ENCODE measurements around the gene SORCS2.

Gene SORCS2

GRCh38 chr4:7530932-7531639 lies 338.7 kb downstream of the SORCS2 start:
- H3K4me1 ChIP-seq (ENCODE audit: insufficient read depth, low read length), result peaks cover 14% of the 10 kb centered on the region; the same call in 1 of the 2 replicates
- H3K4me3 ChIP-seq (ENCODE audit: low read length), result no peak overlapping the region
- H3K27ac ChIP-seq (ENCODE audit: low read depth, low read length), result no peak overlapping the region
- H3K9me3 ChIP-seq (ENCODE audit: insufficient read depth, low read depth, low read length), result no peaks in the 10 kb centered on the region
- H3K9ac ChIP-seq (ENCODE audit: low read depth, low read length), result no peak overlapping the region
- 89% methylated on average over 17 of the region's 17 CpGs for WGBS
- H3K36me3 ChIP-seq (ENCODE audit: insufficient read depth, low read length), result no peaks in the 10 kb centered on the region
- H3K27me3 ChIP-seq (ENCODE audit: insufficient read depth, low read length), result no peaks in the 10 kb centered on the region

- Histone ChIP-seq H3K27ac (ENCODE audit: low read depth, low read length) (no peak overlapping the region), H3K9ac (ENCODE audit: low read depth, low read length) (no peak overlapping the region), H3K4me3 (ENCODE audit: low read length) (no peak overlapping the region), H3K4me1 (ENCODE audit: insufficient read depth, low read length) (peaks cover 14% of the 10 kb centered on the region; the same call in 1 of the 2 replicates), H3K36me3 (ENCODE audit: insufficient read depth, low read length) (no peaks in the 10 kb centered on the region), H3K27me3 (ENCODE audit: insufficient read depth, low read length) (no peaks in the 10 kb centered on the region), H3K9me3 (ENCODE audit: insufficient read depth, low read depth, low read length) (no peaks in the 10 kb centered on the region)
- WGBS, result 48% methylated on average over 8 of the region's 8 CpGs
Measured at GRCh38 chr4:7531640-7531994, 339.3 kb downstream of the SORCS2 start.

- no peaks in the 10 kb centered on the region for H3K9me3 ChIP-seq (ENCODE audit: insufficient read depth, low read depth, low read length)
- H3K9ac ChIP-seq (ENCODE audit: low read depth, low read length), result no peak overlapping the region
- H3K27me3 ChIP-seq (ENCODE audit: insufficient read depth, low read length), result no peaks in the 10 kb centered on the region
- no peak overlapping the region for H3K4me3 ChIP-seq (ENCODE audit: low read length)
- H3K4me1 ChIP-seq (ENCODE audit: insufficient read depth, low read length), result peaks cover 14% of the 10 kb centered on the region; the same call in 1 of the 2 replicates
- WGBS, result 72% methylated on average over 8 of the region's 8 CpGs
- H3K36me3 ChIP-seq (ENCODE audit: insufficient read depth, low read length), result no peaks in the 10 kb centered on the region
- no peak overlapping the region for H3K27ac ChIP-seq (ENCODE audit: low read depth, low read length)
Measured at GRCh38 chr4:7532043-7532442, 339.7 kb downstream of the SORCS2 start.

DNA sequence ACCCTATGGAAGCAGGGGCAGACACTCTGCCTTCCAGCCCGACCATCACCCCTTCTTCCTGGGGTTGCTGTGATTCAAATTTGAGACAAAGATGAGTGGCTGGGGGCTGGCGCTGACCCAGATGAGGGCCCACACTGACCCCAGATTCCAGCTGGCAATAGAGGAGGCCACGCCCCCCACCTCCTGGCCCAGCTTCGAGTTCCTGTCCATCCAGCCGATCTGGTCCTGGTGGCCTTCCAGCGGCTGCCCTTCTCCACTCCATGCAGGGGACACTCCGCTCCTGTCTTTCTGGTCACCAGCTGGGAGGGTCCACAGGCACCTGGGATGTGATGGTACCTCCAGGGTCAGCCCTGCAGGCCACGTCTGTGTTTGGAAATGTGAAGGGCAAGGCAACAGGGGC lies 340.9 kb downstream of the SORCS2 start:
- H3K4me3 ChIP-seq (ENCODE audit: low read length), result no peak overlapping the region
- H3K9me3 ChIP-seq (ENCODE audit: insufficient read depth, low read depth, low read length), result no peaks in the 10 kb centered on the region
- no peak overlapping the region for H3K9ac ChIP-seq (ENCODE audit: low read depth, low read length)
- H3K27ac ChIP-seq (ENCODE audit: low read depth, low read length), result no peak overlapping the region
- no peaks in the 10 kb centered on the region for H3K27me3 ChIP-seq (ENCODE audit: insufficient read depth, low read length)
- peaks cover 7% of the 10 kb centered on the region; the same call in 1 of the 2 replicates for H3K4me1 ChIP-seq (ENCODE audit: insufficient read depth, low read length)
- no peaks in the 10 kb centered on the region for H3K36me3 ChIP-seq (ENCODE audit: insufficient read depth, low read length)
- WGBS, result 92% methylated on average over 8 of the region's 8 CpGs

DNA sequence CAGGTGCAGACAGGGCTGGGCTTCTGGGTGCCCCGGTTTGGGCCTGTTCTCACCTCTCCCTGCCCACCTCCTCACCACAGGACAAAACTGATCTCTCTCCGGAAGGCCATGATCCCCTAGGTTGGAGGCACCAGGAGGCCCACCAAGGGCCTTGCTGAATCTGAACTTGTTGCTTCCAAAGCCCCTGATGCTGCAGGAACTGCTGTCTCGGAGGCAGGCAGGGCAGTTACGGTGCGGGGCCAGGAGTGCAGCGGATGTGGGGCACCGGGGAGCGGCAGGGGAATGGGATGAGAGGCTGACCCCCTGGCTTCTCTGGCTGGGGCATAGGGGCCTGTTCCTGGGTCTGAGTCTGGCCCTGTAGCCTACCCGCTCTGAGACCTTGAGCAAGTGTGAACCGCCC lies 342.8 kb downstream of the SORCS2 start:
- no peaks in the 10 kb centered on the region for H3K4me1 ChIP-seq (ENCODE audit: insufficient read depth, low read length)
- H3K4me3 ChIP-seq (ENCODE audit: low read length), result no peak overlapping the region
- H3K9ac ChIP-seq (ENCODE audit: low read depth, low read length), result no peak overlapping the region
- no peaks in the 10 kb centered on the region for H3K27me3 ChIP-seq (ENCODE audit: insufficient read depth, low read length)
- no peaks in the 10 kb centered on the region for H3K36me3 ChIP-seq (ENCODE audit: insufficient read depth, low read length)
- WGBS, result 87% methylated on average over 10 of the region's 10 CpGs
- H3K27ac ChIP-seq (ENCODE audit: low read depth, low read length), result no peak overlapping the region
- 0 out of 2 replicates have a peak, but pooled peaks cover 2% of the 10 kb centered on the region for H3K9me3 ChIP-seq (ENCODE audit: insufficient read depth, low read depth, low read length)

DNA sequence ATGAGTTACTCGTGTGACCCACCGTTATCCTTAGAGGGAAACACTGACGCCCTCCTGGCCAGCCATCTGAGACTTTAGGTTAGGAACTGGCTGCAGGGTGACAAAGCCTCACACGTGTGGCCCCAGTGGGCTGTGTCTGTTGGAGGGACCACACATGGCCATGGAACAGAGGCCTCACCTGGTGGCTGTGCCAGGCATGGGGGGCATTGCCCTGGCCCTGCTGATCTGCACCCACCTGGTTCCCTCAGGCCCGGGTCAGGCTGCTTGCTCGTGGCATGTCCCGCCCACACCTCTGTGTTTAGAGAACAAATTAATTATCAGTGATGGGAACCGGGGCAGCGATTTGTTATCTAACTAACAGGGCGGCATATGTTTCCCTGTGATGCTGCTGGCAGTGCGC lies 343.3 kb downstream of the SORCS2 start:
- Histone ChIP-seq H3K36me3 (ENCODE audit: insufficient read depth, low read length) (no peaks in the 10 kb centered on the region), H3K27me3 (ENCODE audit: insufficient read depth, low read length) (no peaks in the 10 kb centered on the region), H3K27ac (ENCODE audit: low read depth, low read length) (no peak overlapping the region), H3K9me3 (ENCODE audit: insufficient read depth, low read depth, low read length) (0 out of 2 replicates have a peak, but pooled peaks cover 2% of the 10 kb centered on the region), H3K4me3 (ENCODE audit: low read length) (no peak overlapping the region), H3K4me1 (ENCODE audit: insufficient read depth, low read length) (no peaks in the 10 kb centered on the region), H3K9ac (ENCODE audit: low read depth, low read length) (no peak overlapping the region)
- 83% methylated on average over 11 of the region's 11 CpGs for WGBS

GRCh38 chr4:7536876-7537275 lies 344.5 kb downstream of the SORCS2 start:
- 94% methylated on average over 8 of the region's 8 CpGs for WGBS
- Histone ChIP-seq H3K9me3 (ENCODE audit: insufficient read depth, low read depth, low read length) (0 out of 2 replicates have a peak, but pooled peaks cover 2% of the 10 kb centered on the region), H3K4me1 (ENCODE audit: insufficient read depth, low read length) (no peaks in the 10 kb centered on the region), H3K9ac (ENCODE audit: low read depth, low read length) (no peak overlapping the region), H3K27ac (ENCODE audit: low read depth, low read length) (no peak overlapping the region), H3K27me3 (ENCODE audit: insufficient read depth, low read length) (no peaks in the 10 kb centered on the region), H3K4me3 (ENCODE audit: low read length) (no peak overlapping the region), H3K36me3 (ENCODE audit: insufficient read depth, low read length) (no peaks in the 10 kb centered on the region)

DNA sequence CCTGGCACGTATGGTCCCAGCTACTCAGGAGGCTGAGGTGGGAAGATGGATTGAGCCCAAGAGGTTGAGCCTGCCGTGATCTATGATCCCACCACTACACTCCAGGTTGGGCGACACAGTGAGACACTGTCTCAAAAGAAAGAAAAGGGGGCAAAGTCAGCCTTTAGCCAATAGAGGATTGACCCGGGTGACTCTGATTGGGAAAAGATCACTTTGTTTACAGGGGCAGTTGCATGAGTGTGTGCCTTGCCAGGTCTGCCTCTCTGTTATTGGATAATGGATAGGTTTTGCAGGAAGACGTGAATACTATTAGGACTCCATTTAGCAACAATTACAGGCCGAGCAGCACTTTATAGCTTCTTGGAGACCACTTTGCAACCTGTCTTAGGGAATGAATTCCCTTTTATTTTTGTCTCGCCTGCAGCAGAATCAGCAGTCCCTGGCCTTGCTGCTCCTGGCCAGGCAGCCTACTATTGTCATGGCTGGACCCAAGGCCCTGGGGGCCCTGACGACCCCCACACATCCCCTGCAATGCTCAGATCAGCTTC lies 345.6 kb downstream of the SORCS2 start:
- no peaks in the 10 kb centered on the region for H3K4me1 ChIP-seq (ENCODE audit: insufficient read depth, low read length)
- H3K36me3 ChIP-seq (ENCODE audit: insufficient read depth, low read length), result no peaks in the 10 kb centered on the region
- H3K9ac ChIP-seq (ENCODE audit: low read depth, low read length), result no peak overlapping the region
- no peaks in the 10 kb centered on the region for H3K27me3 ChIP-seq (ENCODE audit: insufficient read depth, low read length)
- 89% methylated on average over 8 of the region's 8 CpGs for WGBS
- 0 out of 2 replicates have a peak, but pooled peaks cover 2% of the 10 kb centered on the region for H3K9me3 ChIP-seq (ENCODE audit: insufficient read depth, low read depth, low read length)
- no peak overlapping the region for H3K4me3 ChIP-seq (ENCODE audit: low read length)
- H3K27ac ChIP-seq (ENCODE audit: low read depth, low read length), result no peak overlapping the region

GRCh38 chr4:7538518-7538917 lies 346.2 kb downstream of the SORCS2 start:
- WGBS, result 81% methylated on average over 8 of the region's 8 CpGs
- no peak overlapping the region for H3K9ac ChIP-seq (ENCODE audit: low read depth, low read length)
- no peaks in the 10 kb centered on the region for H3K4me1 ChIP-seq (ENCODE audit: insufficient read depth, low read length)
- H3K27ac ChIP-seq (ENCODE audit: low read depth, low read length), result no peak overlapping the region
- H3K9me3 ChIP-seq (ENCODE audit: insufficient read depth, low read depth, low read length), result 0 out of 2 replicates have a peak, but pooled peaks cover 2% of the 10 kb centered on the region
- H3K27me3 ChIP-seq (ENCODE audit: insufficient read depth, low read length), result no peaks in the 10 kb centered on the region
- H3K4me3 ChIP-seq (ENCODE audit: low read length), result no peak overlapping the region
- no peaks in the 10 kb centered on the region for H3K36me3 ChIP-seq (ENCODE audit: insufficient read depth, low read length)

GRCh38 chr4:7539186-7539585 lies 346.8 kb downstream of the SORCS2 start:
- Histone ChIP-seq H3K4me1 (ENCODE audit: insufficient read depth, low read length) (no peaks in the 10 kb centered on the region), H3K9me3 (ENCODE audit: insufficient read depth, low read depth, low read length) (0 out of 2 replicates have a peak, but pooled peaks cover 2% of the 10 kb centered on the region), H3K9ac (ENCODE audit: low read depth, low read length) (no peak overlapping the region), H3K27ac (ENCODE audit: low read depth, low read length) (no peak overlapping the region), H3K36me3 (ENCODE audit: insufficient read depth, low read length) (no peaks in the 10 kb centered on the region), H3K27me3 (ENCODE audit: insufficient read depth, low read length) (no peaks in the 10 kb centered on the region), H3K4me3 (ENCODE audit: low read length) (no peak overlapping the region)
- WGBS, result 77% methylated on average over 3 of the region's 3 CpGs

- Histone ChIP-seq H3K27ac (ENCODE audit: low read depth, low read length) (no peak overlapping the region), H3K4me1 (ENCODE audit: insufficient read depth, low read length) (no peaks in the 10 kb centered on the region), H3K9me3 (ENCODE audit: insufficient read depth, low read depth, low read length) (0 out of 2 replicates have a peak, but pooled peaks cover 2% of the 10 kb centered on the region), H3K27me3 (ENCODE audit: insufficient read depth, low read length) (no peaks in the 10 kb centered on the region), H3K4me3 (ENCODE audit: low read length) (no peak overlapping the region), H3K9ac (ENCODE audit: low read depth, low read length) (no peak overlapping the region), H3K36me3 (ENCODE audit: insufficient read depth, low read length) (no peaks in the 10 kb centered on the region)
- WGBS, result 82% methylated on average over 9 of the region's 9 CpGs
Measured at GRCh38 chr4:7539659-7540058, 347.3 kb downstream of the SORCS2 start.

Measured in HUES64 (cell line).